Heart left ventricle (tissue), 13 donors: ENCODE results near the gene P2RY12.

ENCODE experiments used
- CTCF ChIP-seq, 12 donors: fragments of 200-600 bp; sonication (generic) in 4 of 12; IDR thresholded peaks; one replicate each; pipeline versions ENCODE4 v1.5.0 to v1.8.0; 2018 to 2022; ENCODE audit warnings: antibody characterized with exemption in 12 of 12, mild to moderate bottlenecking in 5 of 12
- POLR2A ChIP-seq, 2 donors: fragments of 450-650 bp; IDR thresholded peaks; one replicate each; pipeline ENCODE4 v1.6.1; 2017; ENCODE audit warnings: antibody characterized with exemption in 2 of 2, mild to moderate bottlenecking in 2 of 2, moderate library complexity in 2 of 2
- donor health status: ischemic (EF 13 %, LVEDD 7.1; RV severe dilation, severe dysfunction).
- donor health status: DM: no; HTN: yes; CAD: no.
- donor health status: DM: no; HTN: no; CAD: no.
- donor health status: ischemic (EF 25% LVEDD 6.9; RV normal size, moderate dysfunction).
- donor health status: ischemic (EF 25% LVEDD 5.7; RV mildly dilated, moderate dysfunction).
- donor health status: ischemic (EF 35%, LVEDD 5.7; RV mildly dilated, moderate dysfunction).
- donor health status: nonischemic (EF 11% LVEDD 7.7; RV severe dilation, severe dysfunction).
- donor health status: DM: yes; HTN: yes; CAD: no.
- donor health status: PGD.
- donor health status: ischemic (EF 29% LVEDD 5.4; RV normal size, mild dysfunction).
- donor health status: nonischemic (EF 23%, LVEDD 6.1; RV moderate dilation, normal function).

DNA sequence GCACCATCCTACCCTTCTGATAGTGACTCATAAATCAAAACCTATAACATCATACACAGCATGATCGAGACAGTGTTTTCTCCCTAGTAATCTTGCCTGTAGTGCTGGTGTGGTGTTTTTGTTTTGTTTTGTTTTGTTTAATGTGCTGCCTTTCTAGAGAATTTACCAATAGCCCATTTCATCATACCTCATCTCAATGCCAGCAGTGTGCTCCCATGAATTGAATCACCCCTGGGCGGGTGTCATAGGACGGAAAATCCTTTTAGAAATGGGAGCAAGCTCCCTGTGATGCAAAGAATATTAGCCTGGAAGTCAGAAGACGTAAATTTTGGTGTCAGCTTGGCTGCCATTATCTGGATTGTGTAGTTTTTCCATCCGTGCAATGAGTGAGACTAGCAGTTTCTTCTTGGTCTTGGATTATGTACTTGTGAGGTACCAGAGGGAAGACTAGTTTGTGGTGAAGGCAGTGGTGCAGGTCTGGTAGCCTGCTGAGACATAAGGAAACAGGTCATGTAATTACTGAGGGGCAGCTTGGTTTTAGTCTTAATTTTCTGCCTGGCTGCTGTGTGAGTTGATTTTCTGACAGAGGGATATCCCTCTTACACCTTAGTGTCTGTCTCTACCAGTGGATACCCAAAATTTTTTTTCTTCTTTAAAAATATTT lies 46.4 kb upstream of the P2RY12 start:
- TF ChIP-seq CTCF (IDR thresholded peaks at IDR 0.05) (no peak), POLR2A (IDR thresholded peaks at IDR 0.05) (no peak)
